ENCODE results near the gene SLC39A5.
"Not testable (repeated sequence)": the region's sequence is repeated elsewhere in the genome, so short reads cannot be mapped to it uniquely, and the experiment has no call there.

Gene SLC39A5

GRCh38 chr12:56280849-56281248, 51.0 kb downstream of the SLC39A5 start:
- DNase-seq (ENCODE audit: low spot score), result no peak

GRCh38 chr12:56282030-56282429, 52.2 kb downstream of the SLC39A5 start:
- DNase-seq (ENCODE audit: low spot score), result no peak

GRCh38 chr12:56282579-56282978, 52.7 kb downstream of the SLC39A5 start:
- no peak for DNase-seq (ENCODE audit: low spot score)

- not testable (repeated sequence) for DNase-seq (ENCODE audit: low spot score)
Observed at GRCh38 chr12:56284263-56284662, 54.4 kb downstream of the SLC39A5 start.

GRCh38 chr12:56286044-56286830, 56.4 kb downstream of the SLC39A5 start:
- no peak for DNase-seq (ENCODE audit: low spot score)

Measured in RKO (cell line).